Measurements from ENCODE around the gene CCDC186.

CCDC186 gene

GRCh38 chr10:114176511-114176910, 2.5 kb upstream of the CCDC186 start:
- no peak overlapping the region for H3K27ac ChIP-seq
- no peak for TF ChIP-seq ZFX (IDR thresholded peaks at IDR 0.05; ENCODE audit: borderline replicate concordance)
- TF ChIP-seq CTCF (IDR thresholded peaks at IDR 0.05) = no peak

GRCh38 chr10:114175667-114176066, 1.7 kb upstream of the CCDC186 start:
- no peak overlapping the region for H3K27ac ChIP-seq
- TF ChIP-seq CTCF (IDR thresholded peaks at IDR 0.05) (no peak), ZFX (IDR thresholded peaks at IDR 0.05; ENCODE audit: borderline replicate concordance) (no peak)

- TF ChIP-seq CTCF (IDR thresholded peaks at IDR 0.05) (no peak), ZFX (IDR thresholded peaks at IDR 0.05; ENCODE audit: borderline replicate concordance) (no peak)
- peak overlapping the region; percentile 68 for H3K27ac ChIP-seq
Observed at GRCh38 chr10:114174695-114175188, 739 bp upstream of the CCDC186 start.

GRCh38 chr10:114173603-114173920, 441 bp downstream of the CCDC186 start:
- H3K27ac ChIP-seq = peak overlapping the region; percentile 68
- TF ChIP-seq CTCF (IDR thresholded peaks at IDR 0.05) (no peak), ZFX (IDR thresholded peaks at IDR 0.05; ENCODE audit: borderline replicate concordance) (no peak)

- TF ChIP-seq CTCF (IDR thresholded peaks at IDR 0.05) (no peak), ZFX (IDR thresholded peaks at IDR 0.05; ENCODE audit: borderline replicate concordance) (no peak)
- peak overlapping the region; percentile 68 for H3K27ac ChIP-seq
Observed at GRCh38 chr10:114172776-114173602, 1.0 kb downstream of the CCDC186 start.

- H3K27ac ChIP-seq = peak overlapping the region; percentile 68; the same call in 1 of the 2 replicates
- TF ChIP-seq ZFX (IDR thresholded peaks at IDR 0.05; ENCODE audit: borderline replicate concordance) (no peak), CTCF (IDR thresholded peaks at IDR 0.05) (no peak)
Observed at GRCh38 chr10:114172216-114172615, 1.8 kb downstream of the CCDC186 start.

GRCh38 chr10:114168450-114169009, 5.5 kb downstream of the CCDC186 start:
- TF ChIP-seq ZFX (IDR thresholded peaks at IDR 0.05; ENCODE audit: borderline replicate concordance) (no peak), CTCF (IDR thresholded peaks at IDR 0.05) (no peak)
- no peak overlapping the region for H3K27ac ChIP-seq
